ENCODE measurements around the gene CALML3. TPM values are rescaled to one million over a fixed set of nuclear protein-coding genes. Genes with fewer than 3 reads are reported as not detected.

Gene CALML3
- total and polyA plus RNA-seq, 7 experiments from 2014 or later, result not detected

DNA sequence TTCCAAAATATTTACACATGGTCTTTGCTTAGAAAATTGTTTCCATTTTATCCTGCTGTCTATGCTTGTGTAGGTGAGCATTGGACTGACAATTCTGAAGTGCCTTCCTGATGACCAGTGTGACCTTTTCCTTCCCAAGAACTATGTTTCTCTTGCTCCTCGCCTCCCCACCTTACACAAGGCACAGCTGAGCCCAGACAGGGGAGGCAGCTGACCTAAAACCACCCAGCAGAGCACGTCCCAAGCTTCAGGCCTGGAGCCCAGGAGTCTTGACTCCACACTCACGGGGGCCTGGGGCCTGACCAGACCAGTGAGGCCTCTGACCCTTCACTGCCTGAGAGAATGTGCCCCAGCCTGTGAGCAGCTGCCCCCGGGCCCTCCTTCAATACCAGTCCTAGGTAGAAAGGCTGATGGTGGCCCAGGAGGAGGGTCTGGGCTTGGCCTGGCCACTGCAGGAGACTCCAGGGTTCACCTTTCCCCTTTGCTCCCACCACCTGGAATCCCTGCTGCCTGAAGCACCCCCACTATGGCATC lies 32.4 kb upstream of the CALML3 start:
- Histone ChIP-seq H3K27ac (ENCODE audit: low read depth, low read length) (no peak overlapping the region), H3K4me1 (ENCODE audit: control insufficient read depth in 2 of 2, insufficient read depth in 2 of 2, low read length in 2 of 2) (no peaks in the 10 kb centered on the region), H3K4me3 (ENCODE audit: low read length) (no peak overlapping the region), H3K9me3 (ENCODE audit: control insufficient read depth in 2 of 3, low read length in 3 of 3) (no peaks in the 10 kb centered on the region), H3K27me3 (ENCODE audit: control insufficient read depth in 2 of 2, insufficient read depth in 2 of 2, low read length in 2 of 2) (no peaks in the 10 kb centered on the region), H3K36me3 (ENCODE audit: control insufficient read depth in 2 of 3, insufficient read depth in 3 of 3, low read length in 3 of 3) (no peaks in the 10 kb centered on the region)
- H3K4me3 Mint-ChIP-seq, result no peak overlapping the region
- CTCF ChIA-PET, result no interaction called here
- peaks cover 0 to 15% (median 4%) of the 10 kb centered on the region in 11 donors for H3K9me3 Mint-ChIP-seq
- no peak for DNase-seq
- no peaks in the 10 kb centered on the region for H3K27me3 Mint-ChIP-seq
- POLR2A ChIA-PET, result no interaction called here
- intact Hi-C loops (cut with micrococcal nuclease), result no loop called here
- peaks cover 0 to 7% (median 0%) of the 10 kb centered on the region in 7 donors for H3K4me1 Mint-ChIP-seq
- H3K27ac Mint-ChIP-seq, result no peak overlapping the region
- H3K36me3 Mint-ChIP-seq, result peaks cover 0 to 5% (median 0%) of the 10 kb centered on the region in 5 donors
- no peak for ATAC-seq

DNA sequence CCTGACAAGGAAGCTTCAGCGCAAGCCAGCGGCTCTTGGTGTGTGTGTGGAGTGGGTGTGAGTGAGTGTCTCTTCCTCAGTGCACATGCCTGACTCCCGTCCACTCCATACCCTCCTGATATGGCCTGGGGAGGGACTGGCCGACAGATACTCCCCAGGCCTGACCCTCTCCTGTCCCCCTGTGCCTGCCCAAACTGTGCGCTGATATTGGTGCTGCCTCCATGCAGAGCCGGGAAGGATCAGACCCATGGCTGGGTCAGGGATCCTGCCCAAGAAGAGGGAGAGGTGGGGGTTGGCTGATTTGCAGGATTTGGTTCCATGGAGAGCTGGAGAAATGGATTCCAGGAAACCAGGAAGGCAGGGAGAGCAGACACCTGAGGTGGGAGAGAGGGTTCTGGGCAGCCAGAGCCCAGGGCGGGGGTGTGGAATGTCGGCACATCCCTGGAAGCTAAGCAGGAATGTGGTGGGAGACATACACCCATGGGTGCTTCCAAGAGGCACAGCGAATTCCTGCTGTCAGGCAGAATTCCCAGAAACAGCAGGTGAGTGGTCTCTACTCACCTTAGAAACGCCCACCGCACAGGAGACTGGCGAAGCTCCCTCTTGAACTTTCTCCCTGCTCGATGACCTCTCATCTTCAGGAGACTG lies 31.7 kb upstream of the CALML3 start:
- no peaks in the 10 kb centered on the region for H3K36me3 ChIP-seq (ENCODE audit: control insufficient read depth in 2 of 3, insufficient read depth in 3 of 3, low read length in 3 of 3)
- H3K4me1 Mint-ChIP-seq, result peaks cover 0 to 4% (median 0%) of the 10 kb centered on the region in 7 donors

DNA sequence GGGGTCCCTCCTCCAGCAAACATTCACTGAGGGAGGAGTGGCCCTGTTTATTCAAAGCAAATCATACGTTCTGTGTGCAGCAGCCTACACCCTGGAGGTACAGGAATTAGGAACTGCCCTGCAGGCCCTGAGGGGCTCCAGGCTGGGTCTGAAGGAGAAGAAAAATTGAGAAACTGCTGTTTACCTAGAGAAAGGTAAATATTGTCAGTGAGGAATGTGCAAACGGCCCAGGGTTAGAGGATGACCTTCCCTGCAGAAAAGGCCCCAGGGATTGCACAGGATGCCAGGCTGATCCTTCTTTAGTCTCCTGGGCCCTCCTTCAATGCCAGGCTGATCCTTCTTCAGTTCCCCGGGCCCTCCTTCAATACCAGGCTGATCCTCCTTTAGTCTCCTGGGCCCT lies 31.1 kb upstream of the CALML3 start:
- no peak overlapping the region for H3K27ac ChIP-seq (ENCODE audit: low read depth, low read length)
- intact Hi-C loops (cut with micrococcal nuclease), result no loop called here
- no peaks in the 10 kb centered on the region for H3K27me3 ChIP-seq (ENCODE audit: control insufficient read depth in 2 of 2, insufficient read depth in 2 of 2, low read length in 2 of 2)
- H3K36me3 Mint-ChIP-seq, result peaks cover 0 to 5% (median 0%) of the 10 kb centered on the region in 5 donors
- no peak for DNase-seq
- H3K27me3 Mint-ChIP-seq, result no peaks in the 10 kb centered on the region
- H3K27ac Mint-ChIP-seq, result no peak overlapping the region
- H3K4me3 ChIP-seq (ENCODE audit: low read length), result no peak overlapping the region
- no peaks in the 10 kb centered on the region for H3K9me3 ChIP-seq (ENCODE audit: control insufficient read depth in 2 of 3, low read length in 3 of 3)
- no peak for ATAC-seq
- H3K4me1 ChIP-seq (ENCODE audit: control insufficient read depth in 2 of 2, insufficient read depth in 2 of 2, low read length in 2 of 2), result no peaks in the 10 kb centered on the region
- ChIA-PET POLR2A (interaction anchor here (1.4 kb wide), 1 partner anchor 9 kb away, joined by 3 read pairs; no protein-coding TSS in a partner anchor), CTCF (no interaction called here)
- peaks cover 0 to 4% (median 0%) of the 10 kb centered on the region in 7 donors for H3K4me1 Mint-ChIP-seq
- no peak overlapping the region for H3K4me3 Mint-ChIP-seq
- peaks cover 0 to 15% (median 4%) of the 10 kb centered on the region in 11 donors for H3K9me3 Mint-ChIP-seq
- H3K36me3 ChIP-seq (ENCODE audit: control insufficient read depth in 2 of 3, insufficient read depth in 3 of 3, low read length in 3 of 3), result no peaks in the 10 kb centered on the region

More for the DNA sequence above, 31.7 kb upstream of the CALML3 start:
- H3K36me3 Mint-ChIP-seq, result peaks cover 0 to 5% (median 0%) of the 10 kb centered on the region in 5 donors
- ChIA-PET POLR2A (no interaction called here), CTCF (no interaction called here)
- no peak overlapping the region for H3K4me3 Mint-ChIP-seq
- peaks cover 0 to 15% (median 4%) of the 10 kb centered on the region in 11 donors for H3K9me3 Mint-ChIP-seq
- H3K27me3 Mint-ChIP-seq, result no peaks in the 10 kb centered on the region
- ATAC-seq (no peak), DNase-seq (no peak)
- Histone ChIP-seq H3K27me3 (ENCODE audit: control insufficient read depth in 2 of 2, insufficient read depth in 2 of 2, low read length in 2 of 2) (no peaks in the 10 kb centered on the region), H3K27ac (ENCODE audit: low read depth, low read length) (no peak overlapping the region), H3K9me3 (ENCODE audit: control insufficient read depth in 2 of 3, low read length in 3 of 3) (no peaks in the 10 kb centered on the region), H3K4me3 (ENCODE audit: low read length) (no peak overlapping the region), H3K4me1 (ENCODE audit: control insufficient read depth in 2 of 2, insufficient read depth in 2 of 2, low read length in 2 of 2) (no peaks in the 10 kb centered on the region)
- H3K27ac Mint-ChIP-seq, result no peak overlapping the region
- intact Hi-C loops (cut with micrococcal nuclease), result no loop called here

DNA sequence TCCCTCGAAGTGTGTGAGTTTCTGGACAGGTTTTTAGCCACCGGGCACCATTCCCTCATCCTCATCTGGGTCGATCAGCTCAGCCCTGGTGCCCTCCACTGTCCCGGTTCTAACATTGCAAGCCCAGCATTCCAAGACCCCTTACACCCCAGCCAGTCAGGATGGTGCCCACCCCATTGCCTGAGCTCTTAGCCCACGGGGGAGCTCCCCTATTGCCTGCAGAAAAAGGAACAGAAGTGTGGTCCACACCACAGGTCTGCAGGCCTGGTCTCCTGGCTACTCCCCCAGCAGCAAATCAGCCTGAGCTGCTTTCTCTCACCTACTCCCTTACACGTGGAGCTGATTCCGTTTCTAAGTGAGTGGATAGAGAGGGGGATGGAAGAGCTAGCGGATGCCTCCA lies 30.1 kb upstream of the CALML3 start:
- CTCF ChIA-PET, result no interaction called here
- POLR2A ChIA-PET, result interaction anchor here (1.4 kb wide), 1 partner anchor 10 kb away, joined by 3 read pairs; no protein-coding TSS in a partner anchor
- H3K4me3 ChIP-seq (ENCODE audit: low read length), result no peak overlapping the region
- H3K27me3 ChIP-seq (ENCODE audit: control insufficient read depth in 2 of 2, insufficient read depth in 2 of 2, low read length in 2 of 2), result no peaks in the 10 kb centered on the region
- no peaks in the 10 kb centered on the region for H3K36me3 ChIP-seq (ENCODE audit: control insufficient read depth in 2 of 3, insufficient read depth in 3 of 3, low read length in 3 of 3)
- peaks cover 0 to 15% (median 4%) of the 10 kb centered on the region in 11 donors for H3K9me3 Mint-ChIP-seq
- peaks cover 0 to 4% (median 0%) of the 10 kb centered on the region in 7 donors for H3K4me1 Mint-ChIP-seq
- no peaks in the 10 kb centered on the region for H3K4me1 ChIP-seq (ENCODE audit: control insufficient read depth in 2 of 2, insufficient read depth in 2 of 2, low read length in 2 of 2)
- H3K36me3 Mint-ChIP-seq, result peaks cover 0 to 5% (median 0%) of the 10 kb centered on the region in 5 donors
- H3K9me3 ChIP-seq (ENCODE audit: control insufficient read depth in 2 of 3, low read length in 3 of 3), result no peaks in the 10 kb centered on the region
- H3K4me3 Mint-ChIP-seq, result no peak overlapping the region
- ATAC-seq (no peak), DNase-seq (no peak)
- H3K27me3 Mint-ChIP-seq, result no peaks in the 10 kb centered on the region
- no peak overlapping the region for H3K27ac ChIP-seq (ENCODE audit: low read depth, low read length)
- H3K27ac Mint-ChIP-seq, result no peak overlapping the region
- intact Hi-C loops (cut with micrococcal nuclease), result no loop called here

DNA sequence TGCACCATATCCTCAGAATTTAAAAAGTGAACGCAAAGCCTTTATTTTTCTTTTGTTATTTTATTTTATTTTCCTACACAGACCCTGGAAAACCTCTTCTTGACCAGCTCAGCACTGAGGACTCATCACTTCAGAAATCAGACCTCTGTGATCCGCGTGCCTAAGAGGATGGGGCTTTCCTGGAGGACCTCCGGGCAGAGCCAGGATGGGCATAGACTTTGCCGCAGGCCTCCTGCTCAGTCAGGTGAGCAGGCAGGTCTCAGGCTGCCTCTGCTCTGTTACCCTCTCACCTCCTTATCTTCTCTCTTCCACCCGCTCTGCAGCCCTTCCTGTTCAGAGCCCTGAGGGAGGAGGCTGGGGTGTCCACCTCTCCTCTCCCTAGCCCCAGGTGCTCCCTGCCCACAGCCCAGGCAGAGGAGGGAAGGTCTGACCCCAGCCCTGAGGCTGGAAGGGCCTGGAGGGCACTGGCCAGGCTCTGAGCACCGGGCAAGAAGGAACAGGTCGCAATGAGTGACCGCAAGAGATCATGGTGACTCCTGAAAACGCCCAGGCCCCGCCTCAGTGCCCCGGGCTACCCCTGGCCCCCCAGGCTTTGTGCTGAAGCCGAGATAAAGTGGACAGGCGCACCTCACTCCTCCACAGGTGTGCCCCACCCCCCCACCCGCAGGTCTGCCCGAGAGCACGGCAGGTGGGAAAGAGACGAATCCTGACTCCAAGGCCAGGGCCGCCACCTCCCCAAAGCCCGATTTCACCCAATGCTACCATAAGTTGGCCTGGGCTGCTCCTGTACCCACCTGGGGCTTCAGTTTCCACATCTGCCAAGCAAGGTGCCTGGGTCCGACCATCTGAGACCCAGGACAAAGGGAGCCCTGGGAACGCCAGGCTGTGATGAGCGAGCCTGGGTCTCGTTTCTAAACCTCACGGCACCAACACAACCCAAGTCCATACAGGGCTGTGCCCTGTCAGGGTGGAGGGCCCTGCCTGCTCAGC lies 28.2 kb upstream of the CALML3 start:
- ATAC-seq (no peak), DNase-seq (no peak)
- Mint-ChIP-seq H3K36me3 (peaks cover 0 to 5% (median 0%) of the 10 kb centered on the region in 5 donors), H3K4me3 (no peak overlapping the region), H3K9me3 (peaks cover 0 to 14% (median 4%) of the 10 kb centered on the region in 11 donors), H3K4me1 (peaks cover 0 to 6% (median 0%) of the 10 kb centered on the region in 7 donors), H3K27me3 (peaks cover 0 to 5% (median 0%) of the 10 kb centered on the region in 5 donors), H3K27ac (peak overlapping the region in 1 of 9 donors; percentile 67)
- intact Hi-C loops (cut with micrococcal nuclease), result no loop called here
- Histone ChIP-seq H3K4me1 (ENCODE audit: control insufficient read depth in 2 of 2, insufficient read depth in 2 of 2, low read length in 2 of 2) (no peaks in the 10 kb centered on the region), H3K27me3 (ENCODE audit: control insufficient read depth in 2 of 2, insufficient read depth in 2 of 2, low read length in 2 of 2) (no peaks in the 10 kb centered on the region), H3K4me3 (ENCODE audit: low read length) (no peak overlapping the region), H3K9me3 (ENCODE audit: control insufficient read depth in 2 of 3, low read length in 3 of 3) (no peaks in the 10 kb centered on the region), H3K27ac (ENCODE audit: low read depth, low read length) (no peak overlapping the region), H3K36me3 (ENCODE audit: control insufficient read depth in 2 of 3, insufficient read depth in 3 of 3, low read length in 3 of 3) (no peaks in the 10 kb centered on the region)
- POLR2A ChIA-PET, result no interaction called here
- CTCF ChIA-PET, result no interaction called here

DNA sequence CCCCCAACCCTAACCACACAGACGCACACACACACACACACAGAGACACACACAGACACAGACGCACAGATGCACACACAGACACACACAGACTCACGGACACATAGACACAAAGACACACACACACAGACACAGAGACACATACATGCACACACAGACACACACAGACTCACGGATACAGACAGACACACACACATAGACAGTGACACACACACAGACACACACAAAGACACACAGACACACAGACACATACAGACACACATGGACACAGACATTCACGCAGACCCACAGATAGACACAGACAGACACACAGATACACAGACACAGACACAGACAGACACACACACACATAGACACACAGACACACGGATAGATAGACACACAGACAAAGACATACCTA lies 27.5 kb upstream of the CALML3 start:
- H3K27me3 ChIP-seq (ENCODE audit: control insufficient read depth in 2 of 2, insufficient read depth in 2 of 2, low read length in 2 of 2), result no peaks in the 10 kb centered on the region
- ChIA-PET CTCF (no interaction called here), POLR2A (no interaction called here)
- no peaks in the 10 kb centered on the region for H3K4me1 ChIP-seq (ENCODE audit: control insufficient read depth in 2 of 2, insufficient read depth in 2 of 2, low read length in 2 of 2)
- no peak overlapping the region for H3K27ac ChIP-seq (ENCODE audit: low read depth, low read length)
- H3K36me3 ChIP-seq (ENCODE audit: control insufficient read depth in 2 of 3, insufficient read depth in 3 of 3, low read length in 3 of 3), result no peaks in the 10 kb centered on the region
- Mint-ChIP-seq H3K27me3 (peaks cover 0 to 5% (median 0%) of the 10 kb centered on the region in 5 donors), H3K36me3 (peaks cover 0 to 4% (median 0%) of the 10 kb centered on the region in 5 donors), H3K9me3 (peaks cover 0 to 7% (median 2%) of the 10 kb centered on the region in 11 donors), H3K4me3 (no peak overlapping the region), H3K27ac (no peak overlapping the region), H3K4me1 (peaks cover 0 to 6% (median 0%) of the 10 kb centered on the region in 7 donors)
- DNase-seq (no peak), ATAC-seq (no peak)
- intact Hi-C loops (cut with micrococcal nuclease), result no loop called here
- H3K4me3 ChIP-seq (ENCODE audit: low read length), result no peak overlapping the region
- H3K9me3 ChIP-seq (ENCODE audit: control insufficient read depth in 2 of 3, low read length in 3 of 3), result no peaks in the 10 kb centered on the region

Measured in naive thymus-derived CD4-positive, alpha-beta T cell (primary cell).